ENCODE measurements around the gene ATG4B. TPM values are rescaled to one million over a fixed set of nuclear protein-coding genes. Genes with fewer than 3 reads are reported as not detected.

The ATG4B gene
- total RNA-seq, 2 donors from 2014 or later = 52.0 to 86.1 TPM

GRCh38 chr2:241608881-241609280, 28.6 kb upstream of the ATG4B start:
- Histone ChIP-seq H3K9me3 (no peaks in the 10 kb centered on the region), H3K36me3 (peaks cover 9% of the 10 kb centered on the region), H3K4me3 (no peak overlapping the region), H3K4me1 (ENCODE audit: control insufficient read depth in 1 of 2, low read depth in 2 of 2) (peaks cover 0 to 16% of the 10 kb centered on the region in 2 donors), H3K27me3 (replicated peaks; ENCODE audit: insufficient read depth) (no peaks in the 10 kb centered on the region), H3K27ac (no peak overlapping the region)
- TF ChIP-seq, protein P1, sequence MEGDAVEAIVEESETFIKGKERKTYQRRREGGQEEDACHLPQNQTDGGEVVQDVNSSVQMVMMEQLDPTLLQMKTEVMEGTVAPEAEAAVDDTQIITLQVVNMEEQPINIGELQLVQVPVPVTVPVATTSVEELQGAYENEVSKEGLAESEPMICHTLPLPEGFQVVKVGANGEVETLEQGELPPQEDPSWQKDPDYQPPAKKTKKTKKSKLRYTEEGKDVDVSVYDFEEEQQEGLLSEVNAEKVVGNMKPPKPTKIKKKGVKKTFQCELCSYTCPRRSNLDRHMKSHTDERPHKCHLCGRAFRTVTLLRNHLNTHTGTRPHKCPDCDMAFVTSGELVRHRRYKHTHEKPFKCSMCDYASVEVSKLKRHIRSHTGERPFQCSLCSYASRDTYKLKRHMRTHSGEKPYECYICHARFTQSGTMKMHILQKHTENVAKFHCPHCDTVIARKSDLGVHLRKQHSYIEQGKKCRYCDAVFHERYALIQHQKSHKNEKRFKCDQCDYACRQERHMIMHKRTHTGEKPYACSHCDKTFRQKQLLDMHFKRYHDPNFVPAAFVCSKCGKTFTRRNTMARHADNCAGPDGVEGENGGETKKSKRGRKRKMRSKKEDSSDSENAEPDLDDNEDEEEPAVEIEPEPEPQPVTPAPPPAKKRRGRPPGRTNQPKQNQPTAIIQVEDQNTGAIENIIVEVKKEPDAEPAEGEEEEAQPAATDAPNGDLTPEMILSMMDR (IDR thresholded peaks at IDR 0.05) = no peak
- no peak for ATAC-seq (ENCODE audit: insufficient number of reproducible peaks, low FRiP score, low read depth)
- no peak for DNase-seq (ENCODE audit: low spot score)

- Histone ChIP-seq H3K4me3 (peak overlapping the region; percentile 78), H3K27ac (peak overlapping the region; percentile 85 to 86), H3K36me3 (peaks cover 9% of the 10 kb centered on the region), H3K4me1 (ENCODE audit: control insufficient read depth in 1 of 2, low read depth in 2 of 2) (peaks cover 0 to 16% of the 10 kb centered on the region in 2 donors), H3K27me3 (replicated peaks; ENCODE audit: insufficient read depth) (no peaks in the 10 kb centered on the region), H3K9me3 (no peaks in the 10 kb centered on the region)
- ATAC-seq (ENCODE audit: insufficient number of reproducible peaks, low FRiP score, low read depth) (peak; percentile 72), DNase-seq (ENCODE audit: low spot score) (peak; percentile 46)
- TF ChIP-seq, protein P1 (IDR thresholded peaks at IDR 0.05) = peak; percentile 51
Measured at GRCh38 chr2:241609859-241610793, 27.4 kb upstream of the ATG4B start.

- H3K36me3 ChIP-seq = peaks cover 1% of the 10 kb centered on the region
- peak overlapping the region; percentile 85 to 86 for H3K27ac ChIP-seq
Measured at GRCh38 chr2:241611062-241611461, 26.4 kb upstream of the ATG4B start.

DNA sequence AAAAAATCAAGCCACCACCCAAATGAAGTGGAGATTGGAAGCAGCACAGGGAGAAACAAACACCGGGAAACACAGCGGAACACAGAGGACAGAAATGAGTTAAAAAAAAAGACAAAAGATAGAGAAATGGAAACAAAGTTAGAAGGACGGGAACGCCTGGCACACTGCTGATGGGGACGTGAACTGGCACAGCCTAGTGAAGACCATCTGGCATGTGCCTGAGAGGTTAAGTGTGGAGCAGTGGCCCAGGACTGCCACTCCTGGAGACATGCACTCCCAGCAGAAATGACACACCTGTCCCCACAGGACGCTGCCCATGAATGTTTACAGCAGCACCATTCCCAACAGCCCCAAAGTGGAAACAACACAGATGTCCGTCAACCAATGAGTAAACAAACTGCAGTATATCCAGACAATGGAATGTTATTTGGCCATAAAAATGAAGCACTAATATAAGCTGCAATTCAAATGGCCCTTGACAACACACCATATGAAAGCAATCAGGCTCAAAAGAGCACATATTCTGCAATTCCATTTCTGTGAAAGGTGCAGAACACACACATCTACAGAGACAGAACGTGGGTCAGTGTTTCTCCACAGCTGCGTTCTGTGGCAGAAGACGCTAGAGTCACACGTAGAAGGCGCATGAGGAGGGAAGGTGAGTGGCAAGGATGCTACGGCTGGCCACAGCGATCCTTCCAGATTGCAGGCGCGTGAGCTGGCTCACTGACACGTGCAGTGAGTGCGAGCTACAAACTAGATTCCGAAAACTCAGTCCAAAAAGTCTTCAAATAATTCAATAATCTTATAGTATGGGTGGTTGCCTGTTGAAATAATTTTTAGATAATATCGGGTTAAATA, 25.1 kb upstream of the ATG4B start:
- H3K36me3 ChIP-seq = no peaks in the 10 kb centered on the region
- H3K9me3 ChIP-seq = no peaks in the 10 kb centered on the region
- peaks cover 0 to 16% of the 10 kb centered on the region in 2 donors for H3K4me1 ChIP-seq (ENCODE audit: control insufficient read depth in 1 of 2, low read depth in 2 of 2)
- TF ChIP-seq, protein P1 (IDR thresholded peaks at IDR 0.05) = no peak
- H3K4me3 ChIP-seq = no peak overlapping the region
- no peak for ATAC-seq (ENCODE audit: insufficient number of reproducible peaks, low FRiP score, low read depth)
- H3K27ac ChIP-seq = no peak overlapping the region
- DNase-seq (ENCODE audit: low spot score) = no peak
- no peaks in the 10 kb centered on the region for H3K27me3 ChIP-seq (replicated peaks; ENCODE audit: insufficient read depth)

More at GRCh38 chr2:241611062-241611461, 26.4 kb upstream of the ATG4B start:
- H3K9me3 ChIP-seq = no peaks in the 10 kb centered on the region
- ATAC-seq (ENCODE audit: insufficient number of reproducible peaks, low FRiP score, low read depth) (no peak), DNase-seq (ENCODE audit: low spot score) (no peak)
- TF ChIP-seq, protein P1 (IDR thresholded peaks at IDR 0.05) = no peak
- no peaks in the 10 kb centered on the region for H3K27me3 ChIP-seq (replicated peaks; ENCODE audit: insufficient read depth)
- H3K4me1 ChIP-seq (ENCODE audit: control insufficient read depth in 1 of 2, low read depth in 2 of 2) = peaks cover 0 to 16% of the 10 kb centered on the region in 2 donors
- no peak overlapping the region for H3K4me3 ChIP-seq
